GM12892 (cell line): ENCODE measurements around the gene RAB3GAP1.

Experiments used
- POLR2A ChIP-seq: IDR thresholded peaks from 2 replicates; pipeline ENCODE4 v1.6.1; 2011; ENCODE audit warnings: low read depth, low read length, control low read depth
- POLR2AphosphoS5 ChIP-seq: IDR thresholded peaks from 2 replicates; pipeline ENCODE4 v1.6.1; 2011; ENCODE audit warnings: low read depth, low read length, control low read depth

DNA sequence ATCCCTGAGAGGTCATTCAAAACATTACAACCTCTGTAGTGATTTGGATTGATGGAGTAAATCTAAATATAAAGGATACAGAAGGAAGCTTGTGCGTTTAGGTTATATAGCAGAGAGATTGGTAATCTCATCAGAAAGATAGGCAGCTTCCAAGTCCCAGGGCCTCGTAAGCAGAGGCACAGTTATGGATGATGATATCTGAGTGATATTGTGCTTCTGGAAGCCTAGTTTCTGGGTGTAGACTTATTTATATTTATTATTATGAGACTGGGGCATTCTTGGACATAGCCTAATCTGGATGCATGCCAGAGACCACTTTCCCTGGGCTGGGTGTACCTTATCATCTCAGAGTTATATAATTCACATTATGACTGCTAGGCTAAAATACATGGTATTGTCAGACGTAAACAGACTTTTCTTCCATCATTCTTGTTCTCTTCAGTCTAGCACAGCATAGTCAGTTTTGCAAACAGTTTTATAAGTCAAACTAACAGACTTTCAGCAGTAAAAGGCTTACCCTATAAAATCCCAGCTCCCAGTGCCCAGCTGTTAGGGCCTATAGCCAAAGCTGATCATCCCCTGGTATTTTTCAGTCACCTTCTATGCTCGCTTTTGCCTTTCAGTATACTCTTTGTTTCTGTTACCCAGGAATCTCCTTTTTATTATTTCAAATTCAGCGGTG is 47.9 kb downstream of the RAB3GAP1 start:
- TF ChIP-seq POLR2AphosphoS5 = no peak
- TF ChIP-seq POLR2A = no peak
